SJSA1 (cell line): Measurements from ENCODE around the gene CRYZL1. TPM values are rescaled to one million over a fixed set of nuclear protein-coding genes. Genes with fewer than 3 reads are reported as not detected.

Source experiments
- DNase-seq, 2 experiments: peaks; one replicate each; pipeline ENCODE4 v3.0.0-alpha.2; 2015 to 2020; ENCODE audit warnings: low spot score in 2 of 2, low read depth in 1 of 2
- H3K27ac ChIP-seq: fragments of 250-450 bp; sonication (Bioruptor Pico); 2 replicates; pipeline ENCODE4 v1.5.1; 2020; ENCODE audit warnings: mild to moderate bottlenecking, moderate library complexity
- H3K27me3 ChIP-seq: fragments of 250-450 bp; sonication (Bioruptor Pico); replicated peaks from 2 replicates; pipeline ENCODE4 v1.5.1; 2020; ENCODE audit warnings: mild to moderate bottlenecking, moderate library complexity
- H3K36me3 ChIP-seq: fragments of 250-450 bp; sonication (Bioruptor Pico); 2 replicates; pipeline ENCODE4 v1.5.1; 2020; ENCODE audit warnings: mild to moderate bottlenecking
- H3K4me1 ChIP-seq: fragments of 250-450 bp; sonication (Bioruptor Pico); replicated peaks from 2 replicates; pipeline ENCODE4 v1.6.1; 2021; ENCODE audit warnings: mild to moderate bottlenecking
- H3K4me3 ChIP-seq: fragments of 250-450 bp; sonication (Bioruptor Pico); 2 replicates; pipeline ENCODE4 v1.5.1; 2020; ENCODE audit warnings: mild to moderate bottlenecking
- H3K9me3 ChIP-seq: fragments of 250-450 bp; sonication (Bioruptor Pico); replicated peaks from 2 replicates; pipeline ENCODE4 v1.5.1; 2020; ENCODE audit warnings: mild to moderate bottlenecking
- total RNA-seq: library from RNA; depleted of rRNA; stranded (reverse); fragments of >200 nt; shearing (Covaris generic); gene quantifications from 2 replicates; pipeline ENCODE4 v1.2.3, GENCODE V29; 2014

The CRYZL1 gene
- total RNA-seq, 1 experiment from 2014 or later, result 15.3 TPM

GRCh38 chr21:33558777-33559421 is 82.6 kb downstream of the CRYZL1 start:
- H3K4me3 ChIP-seq, result no peak overlapping the region
- no peak for DNase-seq
- H3K27me3 ChIP-seq, result no peaks in the 10 kb centered on the region
- peaks cover 98% of the 10 kb centered on the region for H3K36me3 ChIP-seq
- H3K4me1 ChIP-seq, result no peaks in the 10 kb centered on the region
- H3K9me3 ChIP-seq, result no peaks in the 10 kb centered on the region
- H3K27ac ChIP-seq, result no peak overlapping the region

- Histone ChIP-seq H3K27ac (no peak overlapping the region), H3K4me1 (no peaks in the 10 kb centered on the region), H3K36me3 (peaks cover 98% of the 10 kb centered on the region), H3K4me3 (no peak overlapping the region), H3K9me3 (no peaks in the 10 kb centered on the region), H3K27me3 (no peaks in the 10 kb centered on the region)
- DNase-seq, result no peak
Observed at GRCh38 chr21:33557447-33557846, 84.1 kb downstream of the CRYZL1 start.

- no peaks in the 10 kb centered on the region for H3K9me3 ChIP-seq
- peaks cover 98% of the 10 kb centered on the region for H3K36me3 ChIP-seq
- no peak for DNase-seq
Observed at GRCh38 chr21:33554982-33555344, 86.6 kb downstream of the CRYZL1 start.

GRCh38 chr21:33554236-33554981 is 87.1 kb downstream of the CRYZL1 start:
- no peak overlapping the region for H3K4me3 ChIP-seq
- no peaks in the 10 kb centered on the region for H3K4me1 ChIP-seq
- no peaks in the 10 kb centered on the region for H3K9me3 ChIP-seq
- no peaks in the 10 kb centered on the region for H3K27me3 ChIP-seq
- no peak for DNase-seq
- H3K27ac ChIP-seq, result no peak overlapping the region
- peaks cover 98% of the 10 kb centered on the region for H3K36me3 ChIP-seq

More at GRCh38 chr21:33554982-33555344, 86.6 kb downstream of the CRYZL1 start:
- H3K4me3 ChIP-seq, result no peak overlapping the region
- no peaks in the 10 kb centered on the region for H3K27me3 ChIP-seq
- H3K27ac ChIP-seq, result no peak overlapping the region
- H3K4me1 ChIP-seq, result no peaks in the 10 kb centered on the region

- no peak overlapping the region for H3K27ac ChIP-seq
- no peaks in the 10 kb centered on the region for H3K9me3 ChIP-seq
Observed at GRCh38 chr21:33552999-33553598, 88.4 kb downstream of the CRYZL1 start.

GRCh38 chr21:33552093-33552998 is 89.2 kb downstream of the CRYZL1 start:
- H3K4me1 ChIP-seq, result no peaks in the 10 kb centered on the region
- no peaks in the 10 kb centered on the region for H3K9me3 ChIP-seq
- H3K4me3 ChIP-seq, result no peak overlapping the region
- no peak for DNase-seq
- no peak overlapping the region for H3K27ac ChIP-seq
- peaks cover 94% of the 10 kb centered on the region for H3K36me3 ChIP-seq
- H3K27me3 ChIP-seq, result no peaks in the 10 kb centered on the region

More at GRCh38 chr21:33552999-33553598, 88.4 kb downstream of the CRYZL1 start:
- Histone ChIP-seq H3K27me3 (no peaks in the 10 kb centered on the region), H3K4me1 (no peaks in the 10 kb centered on the region), H3K36me3 (peaks cover 97% of the 10 kb centered on the region), H3K4me3 (no peak overlapping the region)
- DNase-seq, result no peak

GRCh38 chr21:33551664-33552063 is 89.9 kb downstream of the CRYZL1 start:
- Histone ChIP-seq H3K4me3 (no peak overlapping the region), H3K27ac (no peak overlapping the region), H3K9me3 (no peaks in the 10 kb centered on the region), H3K36me3 (peaks cover 94% of the 10 kb centered on the region), H3K27me3 (no peaks in the 10 kb centered on the region), H3K4me1 (no peaks in the 10 kb centered on the region)
- DNase-seq, result no peak

GRCh38 chr21:33550772-33551660 is 90.5 kb downstream of the CRYZL1 start:
- Histone ChIP-seq H3K4me3 (no peak overlapping the region), H3K27ac (no peak overlapping the region), H3K27me3 (no peaks in the 10 kb centered on the region), H3K36me3 (peaks cover 94% of the 10 kb centered on the region), H3K4me1 (no peaks in the 10 kb centered on the region), H3K9me3 (no peaks in the 10 kb centered on the region)
- DNase-seq, result no peak

- Histone ChIP-seq H3K36me3 (peaks cover 92% of the 10 kb centered on the region), H3K9me3 (no peaks in the 10 kb centered on the region), H3K4me3 (no peak overlapping the region), H3K27me3 (no peaks in the 10 kb centered on the region), H3K27ac (no peak overlapping the region), H3K4me1 (no peaks in the 10 kb centered on the region)
- no peak for DNase-seq
Observed at GRCh38 chr21:33549848-33550771, 91.4 kb downstream of the CRYZL1 start.

GRCh38 chr21:33546086-33546485 is 95.5 kb downstream of the CRYZL1 start:
- Histone ChIP-seq H3K4me3 (no peak overlapping the region), H3K9me3 (no peaks in the 10 kb centered on the region), H3K27me3 (no peaks in the 10 kb centered on the region), H3K27ac (no peak overlapping the region), H3K4me1 (peaks cover 3% of the 10 kb centered on the region; the same call in 1 of the 2 replicates), H3K36me3 (peaks cover 70% of the 10 kb centered on the region)
- no peak for DNase-seq

GRCh38 chr21:33544451-33545195 is 96.9 kb downstream of the CRYZL1 start:
- no peaks in the 10 kb centered on the region for H3K27me3 ChIP-seq
- no peak for DNase-seq
- H3K9me3 ChIP-seq, result no peaks in the 10 kb centered on the region
- H3K4me3 ChIP-seq, result peak overlapping the region; percentile 72
- H3K4me1 ChIP-seq, result peaks cover 4% of the 10 kb centered on the region; the same call in 1 of the 2 replicates
- no peak overlapping the region for H3K27ac ChIP-seq
- peaks cover 64% of the 10 kb centered on the region for H3K36me3 ChIP-seq
